HG02938 (cell line): Measurements from ENCODE around the gene KRT4.
"Not testable (repeated sequence)": the region's sequence is repeated elsewhere in the genome, so short reads cannot be mapped to it uniquely, and the experiment has no call there.

Experiments
- ATAC-seq: cut with Tn5 transposase; IDR thresholded peaks from one replicate; pipeline ENCODE4 v1.9.1; 2021; ENCODE audit warnings: mild to moderate bottlenecking, moderate library complexity; ENCODE audit not compliant: unreplicated experiment

Gene KRT4

GRCh38 chr12:52776913-52777395 lies 37.0 kb downstream of the KRT4 start, which contains the start of gene KRT76:
Gene KRT76 (minus strand): TSS chr12:52777345. CDS start chr12:52777291, 54 bp downstream.
- ATAC-seq: no peak

- no peak for ATAC-seq
Observed at GRCh38 chr12:52776435-52776834, 37.5 kb downstream of the KRT4 start.

DNA sequence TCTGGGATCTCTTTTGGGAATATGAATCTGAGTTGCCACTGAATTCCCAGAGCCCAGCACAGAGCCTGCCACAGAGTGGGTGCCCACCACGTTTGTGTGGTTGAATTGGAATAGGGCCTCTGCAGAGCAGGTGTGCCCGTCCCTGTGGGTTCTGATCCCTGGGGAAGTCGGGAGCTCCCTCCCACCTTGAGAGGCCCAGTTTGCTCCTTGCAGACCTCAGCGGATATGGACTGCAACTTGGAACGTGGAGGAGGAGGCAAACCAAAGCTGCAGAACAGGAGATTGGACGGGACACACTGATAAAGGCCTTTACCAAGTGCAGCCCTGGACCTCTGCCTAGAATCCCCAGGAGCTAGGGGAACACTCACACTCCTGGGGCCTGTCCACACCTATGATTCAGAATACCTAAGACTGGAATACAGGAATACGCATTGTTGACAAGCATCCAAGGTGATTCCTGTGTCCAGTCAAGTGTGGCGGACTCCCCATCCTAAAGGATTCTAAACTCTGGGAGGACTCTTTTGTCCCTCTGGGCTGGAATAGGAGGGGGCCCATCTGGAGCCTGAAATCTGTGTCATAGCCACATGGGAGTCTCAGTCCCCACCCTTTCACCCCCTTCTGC lies 39.2 kb downstream of the KRT4 start:
- ATAC-seq: no peak

- no peak for ATAC-seq
Observed at GRCh38 chr12:52772772-52773171, 41.1 kb downstream of the KRT4 start.

DNA sequence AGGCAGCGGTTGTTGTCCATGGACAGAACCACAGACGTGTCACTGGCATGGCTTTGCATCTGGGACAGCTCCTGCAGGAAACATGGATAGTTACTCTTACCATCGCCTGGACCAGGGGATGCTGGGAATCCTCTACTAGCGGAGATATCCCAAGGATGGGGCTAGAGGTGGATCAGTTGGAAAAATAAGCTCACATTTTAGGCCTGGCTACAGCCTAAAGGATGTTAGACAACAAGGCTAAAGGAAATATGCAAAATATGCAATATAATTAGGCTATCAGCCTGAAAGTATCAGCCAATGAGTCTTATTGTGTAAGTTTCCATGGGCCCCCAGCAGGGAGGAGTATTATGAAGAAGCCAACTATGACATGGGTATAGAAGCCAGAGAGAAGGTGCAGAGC lies 41.7 kb downstream of the KRT4 start:
- ATAC-seq: no peak

DNA sequence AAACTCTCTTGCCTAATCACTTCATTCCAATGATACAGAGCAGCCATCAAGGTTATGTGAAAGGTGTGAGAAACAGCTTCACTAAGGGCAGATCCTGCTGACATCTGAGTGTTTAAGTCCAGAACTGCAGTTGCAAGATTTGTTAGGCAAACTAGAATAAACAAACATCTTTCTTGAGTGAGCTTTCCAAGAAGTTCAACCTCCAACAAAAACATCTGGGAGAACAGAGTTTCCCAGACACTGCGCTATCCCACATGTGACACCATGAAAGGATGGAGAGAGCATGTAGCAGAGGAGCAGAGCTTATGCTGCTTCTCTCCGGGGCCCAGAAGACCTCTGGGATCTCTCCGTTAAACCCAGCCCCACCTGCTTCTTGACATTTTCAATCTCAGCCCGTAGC lies 42.4 kb downstream of the KRT4 start:
- no peak for ATAC-seq

- ATAC-seq: no peak
Observed at GRCh38 chr12:52771088-52771487, 42.8 kb downstream of the KRT4 start.

GRCh38 chr12:52769946-52770345 lies 44.0 kb downstream of the KRT4 start:
- ATAC-seq: no peak

GRCh38 chr12:52769354-52769753 lies 44.6 kb downstream of the KRT4 start:
- no peak for ATAC-seq

- no peak for ATAC-seq
Observed at GRCh38 chr12:52768479-52769200, 45.3 kb downstream of the KRT4 start.

DNA sequence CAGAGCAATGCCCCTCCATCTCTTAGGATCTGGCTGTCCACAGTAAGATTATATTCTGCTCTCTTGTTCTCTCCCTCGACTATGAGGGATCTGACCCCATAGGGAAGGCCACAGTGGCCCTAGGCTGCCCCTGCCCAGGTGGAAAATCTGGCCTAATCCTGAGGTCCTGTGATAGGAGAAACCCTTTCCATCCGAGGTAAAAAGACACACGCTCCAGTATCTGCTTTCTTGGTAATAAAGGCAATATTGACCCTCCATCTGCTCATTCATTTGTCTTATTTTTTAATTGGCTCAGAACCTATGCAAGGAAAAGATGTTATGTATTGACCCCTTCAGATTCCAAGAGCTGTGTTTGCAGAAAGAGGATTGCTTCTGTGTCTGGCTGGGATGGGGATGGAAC lies 46.5 kb downstream of the KRT4 start:
- ATAC-seq: no peak

GRCh38 chr12:52767020-52767379 lies 46.9 kb downstream of the KRT4 start:
- no peak for ATAC-seq

DNA sequence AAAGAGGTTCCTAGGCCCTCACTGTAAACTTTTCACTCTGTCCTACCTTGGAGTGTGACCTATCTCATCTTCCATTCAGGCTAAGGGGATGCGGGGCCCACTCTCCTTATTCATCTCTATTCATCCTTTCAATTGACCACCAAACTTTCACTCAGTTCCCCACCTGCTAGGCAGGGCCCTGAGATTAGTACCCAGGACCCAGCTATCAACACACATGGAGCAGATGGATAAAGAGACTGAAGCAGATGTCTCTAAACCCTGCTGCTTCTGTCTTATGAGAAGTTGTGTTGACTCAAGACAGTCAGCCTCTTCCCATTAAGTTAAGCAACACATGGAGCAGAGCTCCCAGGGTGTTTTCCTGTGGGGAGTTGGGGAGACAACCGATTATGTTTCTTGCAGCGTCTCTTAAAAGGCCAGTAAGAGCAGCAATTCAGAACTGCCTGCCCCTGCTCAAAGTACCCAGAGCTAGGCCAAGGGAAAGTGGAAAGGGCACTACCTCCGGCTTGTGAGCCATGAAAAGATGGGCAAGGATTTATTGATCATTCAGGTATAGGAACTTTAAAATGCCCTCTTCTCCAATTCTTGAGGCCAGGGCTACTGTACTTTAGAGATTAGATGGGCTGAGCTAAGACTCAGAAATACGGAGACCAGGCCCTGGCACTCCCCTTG lies 47.4 kb downstream of the KRT4 start:
- no peak for ATAC-seq

- no peak for ATAC-seq
Observed at GRCh38 chr12:52765702-52766101, 48.2 kb downstream of the KRT4 start.

DNA sequence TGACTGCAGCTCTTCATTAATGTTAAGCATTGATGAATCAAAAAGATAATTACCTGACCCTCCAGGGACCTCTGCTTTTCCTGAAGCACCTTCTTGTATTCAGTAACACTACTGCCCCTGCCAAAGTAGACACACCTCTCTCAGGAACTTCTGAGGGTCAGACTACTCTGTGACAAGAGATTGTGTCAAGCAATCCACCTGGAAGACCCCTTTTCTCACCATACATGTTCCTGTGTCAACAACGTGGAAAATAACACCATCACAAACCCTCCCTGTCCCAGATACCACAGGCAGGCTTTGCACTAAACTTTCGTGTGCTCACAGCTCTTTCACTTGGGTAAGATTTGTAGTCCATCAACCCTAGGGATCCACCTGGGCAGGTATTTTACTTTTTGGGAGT lies 49.9 kb downstream of the KRT4 start:
- ATAC-seq: no peak

GRCh38 chr12:52763036-52763659 lies 50.8 kb downstream of the KRT4 start:
- ATAC-seq: no peak

DNA sequence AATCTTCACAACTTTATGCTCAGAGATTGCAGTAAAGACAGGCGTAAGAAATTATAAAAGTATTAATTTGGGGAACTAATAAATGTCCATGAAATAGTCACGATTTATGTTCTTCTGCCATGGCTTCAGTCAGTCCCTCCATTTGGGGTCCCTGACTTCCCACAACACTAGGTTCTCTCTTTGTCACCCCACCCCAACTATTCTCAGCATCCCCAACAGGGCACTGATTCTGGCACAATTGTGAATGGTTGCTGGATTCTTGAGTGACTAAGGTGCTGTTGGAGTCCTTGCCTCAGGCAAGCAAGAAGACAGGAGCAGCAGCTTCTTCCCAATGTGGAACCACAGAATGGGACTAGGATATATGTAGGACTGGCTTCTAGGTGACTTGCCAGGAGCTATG lies 52.1 kb downstream of the KRT4 start:
- no peak for ATAC-seq

DNA sequence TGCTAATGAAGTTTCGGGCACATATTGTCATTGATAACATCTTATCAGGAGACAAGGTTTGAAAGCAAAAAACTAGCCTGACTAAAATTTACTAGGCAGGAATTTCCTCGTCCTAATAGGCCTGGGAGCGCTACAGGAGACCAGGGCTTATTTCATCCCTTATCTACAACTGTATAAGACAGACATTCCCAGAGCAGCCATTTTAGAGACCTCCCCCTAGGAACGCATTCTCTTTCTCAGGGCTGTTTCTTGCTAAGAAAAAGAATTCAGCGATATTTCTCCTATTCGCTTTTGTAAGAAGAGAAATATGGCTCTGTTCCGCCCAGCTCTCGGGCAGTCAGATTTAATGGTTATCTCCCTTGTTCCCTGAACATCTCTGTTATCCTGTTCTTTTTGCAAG lies 52.7 kb downstream of the KRT4 start:
- not testable (repeated sequence) for ATAC-seq

GRCh38 chr12:52760623-52761022 lies 53.3 kb downstream of the KRT4 start:
- no peak for ATAC-seq

DNA sequence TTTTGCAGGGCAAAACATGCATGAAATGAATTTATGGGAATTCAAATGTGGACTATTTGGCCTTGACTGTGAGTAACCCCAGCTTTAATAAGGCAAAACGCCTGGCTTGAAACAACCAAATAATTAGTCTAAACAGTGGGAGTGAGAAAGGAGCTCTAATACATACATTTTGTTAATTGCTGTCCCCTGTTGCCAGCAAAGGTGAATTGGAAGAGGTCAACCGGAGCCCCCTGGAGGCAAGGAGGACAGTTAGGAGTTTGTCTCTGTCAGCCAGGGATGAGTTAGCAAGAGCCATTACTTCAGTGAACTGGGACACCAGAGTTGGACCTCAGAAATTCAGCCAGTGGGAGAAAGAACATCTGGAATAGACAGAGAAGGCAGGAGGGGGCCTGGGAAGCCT lies 54.2 kb downstream of the KRT4 start:
- no peak for ATAC-seq

DNA sequence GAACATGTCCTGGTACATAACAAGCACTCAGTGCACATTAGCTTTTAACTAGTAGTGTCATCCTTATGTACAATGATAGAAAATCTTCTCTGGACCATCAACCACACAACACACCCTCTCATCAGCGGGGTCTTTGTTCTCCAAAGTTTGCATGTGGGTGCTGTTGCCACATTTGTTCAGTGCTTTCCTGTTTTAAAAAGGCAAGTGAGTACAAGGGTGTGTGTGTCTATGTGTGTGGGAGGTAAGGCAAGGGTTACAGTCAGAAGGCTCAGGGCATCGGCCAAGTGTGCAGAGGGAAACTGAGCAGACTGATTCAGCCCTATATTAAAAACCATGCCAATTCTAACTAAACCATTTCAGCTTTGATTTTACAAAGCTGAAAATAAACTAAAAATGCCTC lies 54.7 kb downstream of the KRT4 start:
- no peak for ATAC-seq
